Vagina (tissue), 2 donors: ENCODE results near the gene PCDHGA9. TPM values are rescaled to one million over a fixed set of nuclear protein-coding genes. Genes with fewer than 3 reads are reported as not detected.

Experiments
- DNase-seq, 2 donors: peaks; one replicate each; pipeline ENCODE4 v3.0.0-alpha.2; 2017; ENCODE audit errors: extremely low spot score in 2 of 2
- H3K27ac ChIP-seq: fragments of 200-600 bp; sonication (generic); one replicate; pipeline ENCODE4 v1.5.1; 2019
- H3K27me3 ChIP-seq: fragments of 200-600 bp; sonication (generic); one replicate; pipeline ENCODE4 v1.5.1; 2019
- H3K36me3 ChIP-seq, 2 donors: fragments of 200-600 bp; sonication (generic); one replicate each; pipeline ENCODE4 v1.5.1; 2017 to 2019
- H3K4me1 ChIP-seq: fragments of 200-600 bp; sonication (generic); one replicate; pipeline ENCODE4 v1.5.1; 2019
- H3K4me3 ChIP-seq, 2 donors: fragments of 200-600 bp; sonication (generic); 1 replicate in 1 of 2; 2 replicates in 1 of 2; pipeline ENCODE4 v1.5.1; 2016 to 2019
- H3K9me3 ChIP-seq: fragments of 200-600 bp; sonication (generic); one replicate; pipeline ENCODE4 v1.5.1; 2019
- POLR2A ChIP-seq, 2 donors: fragments of 450-650 bp; IDR thresholded peaks; one replicate each; pipeline ENCODE4 v1.6.1; 2017; ENCODE audit warnings: antibody characterized with exemption in 2 of 2, mild to moderate bottlenecking in 2 of 2, moderate library complexity in 2 of 2
- POLR2AphosphoS5 ChIP-seq, 2 donors: sonication (generic); formaldehyde crosslinking; IDR thresholded peaks; one replicate each; pipeline ENCODE4 v1.9.0; 2017; ENCODE audit warnings: antibody characterized with exemption in 2 of 2, mild to moderate bottlenecking in 2 of 2, low read depth in 1 of 2; ENCODE audit not compliant: insufficient read depth in 1 of 2
- intact Hi-C: fragments of 100-400 bp; cut with DNase I; formaldehyde crosslinking; loops from one replicate; pipeline ENCODE4 v1.15.1; 2023
- total RNA-seq: library from RNA; depleted of rRNA; stranded (reverse); fragments of >200 nt; gene quantifications from one replicate; pipeline ENCODE4 v1.2.3, GENCODE V29; 2016
- TF ChIP-seq, protein P1 (sequence below), 3 experiments: fragments of 450-650 bp in 2 of 3; fragments of 200-600 bp in 1 of 3; sonication (generic) in 1 of 3; IDR thresholded peaks; one replicate each; pipeline ENCODE4 v1.5.1; 2017 to 2019; ENCODE audit warnings: antibody characterized with exemption in 3 of 3, mild to moderate bottlenecking in 2 of 3, moderate library complexity in 2 of 3

PCDHGA9 gene
- total RNA-seq, 1 donor from 2014 or later = 8.8 TPM

- Histone ChIP-seq H3K27ac (no peak within 1 kb of the TSS), H3K4me1 (no peaks in the 10 kb centered on the region), H3K4me3 (peak within 1 kb of the TSS; percentile 3 to 17), H3K9me3 (peaks cover 88% of the 10 kb centered on the region), H3K27me3 (no peaks in the 10 kb centered on the region), H3K36me3 (peaks cover 0 to 4% of the 10 kb centered on the region in 2 donors)
- intact Hi-C loops = no loop called here
- peak in 1 of 2 donors; percentile 34 for DNase-seq
- no peak for TF ChIP-seq POLR2A (IDR thresholded peaks at IDR 0.05)
- no peak for TF ChIP-seq POLR2AphosphoS5 (IDR thresholded peaks at IDR 0.05; ENCODE audit: insufficient read depth in 1 of 2, low read depth in 1 of 2)
- TF ChIP-seq, protein P1, sequence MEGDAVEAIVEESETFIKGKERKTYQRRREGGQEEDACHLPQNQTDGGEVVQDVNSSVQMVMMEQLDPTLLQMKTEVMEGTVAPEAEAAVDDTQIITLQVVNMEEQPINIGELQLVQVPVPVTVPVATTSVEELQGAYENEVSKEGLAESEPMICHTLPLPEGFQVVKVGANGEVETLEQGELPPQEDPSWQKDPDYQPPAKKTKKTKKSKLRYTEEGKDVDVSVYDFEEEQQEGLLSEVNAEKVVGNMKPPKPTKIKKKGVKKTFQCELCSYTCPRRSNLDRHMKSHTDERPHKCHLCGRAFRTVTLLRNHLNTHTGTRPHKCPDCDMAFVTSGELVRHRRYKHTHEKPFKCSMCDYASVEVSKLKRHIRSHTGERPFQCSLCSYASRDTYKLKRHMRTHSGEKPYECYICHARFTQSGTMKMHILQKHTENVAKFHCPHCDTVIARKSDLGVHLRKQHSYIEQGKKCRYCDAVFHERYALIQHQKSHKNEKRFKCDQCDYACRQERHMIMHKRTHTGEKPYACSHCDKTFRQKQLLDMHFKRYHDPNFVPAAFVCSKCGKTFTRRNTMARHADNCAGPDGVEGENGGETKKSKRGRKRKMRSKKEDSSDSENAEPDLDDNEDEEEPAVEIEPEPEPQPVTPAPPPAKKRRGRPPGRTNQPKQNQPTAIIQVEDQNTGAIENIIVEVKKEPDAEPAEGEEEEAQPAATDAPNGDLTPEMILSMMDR (IDR thresholded peaks at IDR 0.05) = peak in 1 of 3 experiments; percentile 13
These were observed 18.4 kb downstream of the PCDHGA9 start, which contains the start of gene PCDHGA11 for GRCh38 chr5:141420855-141421488. PCDHGA11 (plus strand) TSS chr5:141421051; CDS start chr5:141421228, 177 bp downstream.

DNA sequence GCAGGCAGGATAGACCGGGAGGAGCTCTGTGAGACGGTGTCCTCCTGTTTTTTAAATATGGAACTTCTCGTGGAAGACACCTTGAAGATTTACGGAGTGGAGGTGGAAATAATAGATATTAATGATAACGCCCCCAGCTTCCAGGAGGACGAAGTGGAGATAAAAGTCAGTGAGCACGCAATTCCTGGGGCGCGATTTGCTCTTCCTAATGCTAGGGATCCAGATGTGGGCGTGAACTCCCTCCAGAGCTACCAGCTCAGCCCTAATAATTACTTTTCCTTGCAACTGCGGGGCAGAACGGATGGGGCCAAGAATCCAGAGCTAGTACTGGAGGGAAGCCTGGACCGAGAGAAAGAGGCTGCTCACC is 18.9 kb downstream of the PCDHGA9 start:
- TF ChIP-seq, protein P1 (IDR thresholded peaks at IDR 0.05) = no peak
- TF ChIP-seq POLR2A (IDR thresholded peaks at IDR 0.05) (no peak), POLR2AphosphoS5 (IDR thresholded peaks at IDR 0.05; ENCODE audit: insufficient read depth in 1 of 2, low read depth in 1 of 2) (no peak)
- peak in 1 of 2 donors; percentile 29 for DNase-seq
- Histone ChIP-seq H3K27ac (no peak overlapping the region), H3K36me3 (peaks cover 0 to 4% of the 10 kb centered on the region in 2 donors), H3K4me3 (peak overlapping the region; percentile 3 to 8), H3K27me3 (no peaks in the 10 kb centered on the region), H3K4me1 (no peaks in the 10 kb centered on the region), H3K9me3 (peaks cover 90% of the 10 kb centered on the region)
- intact Hi-C loops = no loop called here

- TF ChIP-seq POLR2AphosphoS5 (IDR thresholded peaks at IDR 0.05; ENCODE audit: insufficient read depth in 1 of 2, low read depth in 1 of 2) (no peak), POLR2A (IDR thresholded peaks at IDR 0.05) (no peak)
- TF ChIP-seq, protein P1 (IDR thresholded peaks at IDR 0.05) = no peak
- Histone ChIP-seq H3K27ac (no peak overlapping the region), H3K9me3 (peaks cover 98% of the 10 kb centered on the region), H3K4me3 (no peak overlapping the region), H3K4me1 (no peaks in the 10 kb centered on the region), H3K27me3 (no peaks in the 10 kb centered on the region), H3K36me3 (peaks cover 0 to 15% of the 10 kb centered on the region in 2 donors)
- intact Hi-C loops = no loop called here
- no peak for DNase-seq
These were observed 20.2 kb downstream of the PCDHGA9 start for GRCh38 chr5:141422742-141423291.

- intact Hi-C loops = no loop called here
- H3K4me3 ChIP-seq = no peak overlapping the region
These were observed 25.3 kb downstream of the PCDHGA9 start for GRCh38 chr5:141427783-141428426.

More at GRCh38 chr5:141427783-141428426, 25.3 kb downstream of the PCDHGA9 start:
- TF ChIP-seq POLR2A (IDR thresholded peaks at IDR 0.05) (no peak), POLR2AphosphoS5 (IDR thresholded peaks at IDR 0.05; ENCODE audit: insufficient read depth in 1 of 2, low read depth in 1 of 2) (no peak)
- TF ChIP-seq, protein P1 (IDR thresholded peaks at IDR 0.05) = no peak
- Histone ChIP-seq H3K27ac (no peak overlapping the region), H3K9me3 (peaks cover 92% of the 10 kb centered on the region), H3K36me3 (peaks cover 0 to 16% of the 10 kb centered on the region in 2 donors), H3K4me1 (no peaks in the 10 kb centered on the region), H3K27me3 (no peaks in the 10 kb centered on the region)
- DNase-seq = no peak
